GM21825 (cell line): ENCODE measurements around the gene TLE3.

Experiments
- ATAC-seq: cut with Tn5 transposase; IDR thresholded peaks from one replicate; pipeline ENCODE4 v1.9.1; 2021; ENCODE audit warnings: mild to moderate bottlenecking, moderate library complexity; ENCODE audit not compliant: unreplicated experiment

Gene TLE3

DNA sequence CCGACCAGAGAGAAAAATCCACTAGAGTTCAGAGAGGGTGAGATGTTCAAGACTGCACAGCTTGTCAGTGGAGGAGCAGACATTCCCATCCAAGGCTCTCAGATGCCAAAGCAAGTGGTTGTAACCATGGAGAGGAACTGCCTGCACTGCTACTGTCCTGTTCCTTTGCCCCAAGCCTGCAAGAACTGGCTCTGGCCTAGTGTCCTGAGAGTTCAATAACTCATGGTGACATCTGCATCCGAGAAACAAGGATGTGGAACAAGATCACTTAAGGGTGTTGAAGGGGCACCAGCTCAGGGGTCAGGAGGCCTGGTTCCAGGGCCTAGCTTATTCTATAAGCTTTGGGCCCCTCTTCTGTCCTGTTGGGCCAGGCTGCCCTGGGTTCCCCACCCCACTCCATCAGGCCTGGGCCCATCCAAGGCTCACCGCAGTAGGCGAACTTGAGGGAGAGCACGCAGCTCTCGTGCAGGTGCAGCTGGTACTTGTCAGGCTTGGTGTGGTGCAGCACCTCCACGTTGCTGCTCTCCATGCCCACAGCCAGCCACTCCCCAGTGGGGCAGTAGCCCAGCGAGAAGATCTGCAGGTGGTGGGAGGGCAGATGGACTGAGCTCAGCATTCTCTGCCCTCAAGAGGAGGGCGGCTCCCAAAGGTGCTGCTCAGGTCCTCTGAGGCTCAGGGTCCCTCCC is 45.6 kb downstream of the TLE3 start:
- ATAC-seq: no peak

DNA sequence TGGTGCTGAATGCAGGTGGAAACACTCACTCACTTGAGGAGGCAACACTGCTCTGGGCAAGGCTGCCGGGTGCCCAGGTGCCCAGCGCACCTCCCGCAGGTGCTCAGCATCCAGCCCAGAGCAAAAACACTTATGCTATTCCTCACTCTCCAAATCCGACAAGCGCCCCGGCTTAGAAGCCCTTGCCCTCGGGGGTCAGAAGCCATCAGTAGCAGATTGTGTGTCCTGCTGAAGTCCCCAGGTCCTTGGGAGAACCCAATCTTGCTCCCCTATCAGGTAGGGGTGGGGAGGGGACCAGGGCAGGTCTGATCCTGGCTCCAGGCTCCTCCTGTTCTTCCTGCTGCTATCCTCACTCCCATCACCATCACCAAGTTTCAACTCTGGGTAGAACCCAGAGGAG is 46.7 kb downstream of the TLE3 start:
- ATAC-seq: no peak

DNA sequence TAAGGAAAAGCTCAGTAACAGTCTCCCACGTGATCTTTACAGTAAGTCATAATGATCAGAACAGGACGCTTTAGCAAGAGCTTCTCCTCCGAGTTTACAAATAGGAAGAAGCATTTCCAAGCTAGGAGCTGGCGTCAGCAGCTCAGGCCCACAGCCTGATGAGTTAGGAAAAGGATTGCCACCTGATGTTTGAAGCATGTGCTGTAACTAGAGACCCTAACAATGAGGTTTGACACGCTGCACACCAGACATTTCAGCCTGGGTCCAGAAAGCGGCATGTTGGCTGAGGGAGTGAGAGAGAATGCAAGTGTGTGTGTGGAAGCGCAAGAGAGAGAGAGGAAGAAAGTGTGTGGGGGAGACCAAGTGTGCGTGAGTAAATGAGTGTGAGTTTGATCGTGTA is 47.3 kb downstream of the TLE3 start:
- ATAC-seq: no peak

DNA sequence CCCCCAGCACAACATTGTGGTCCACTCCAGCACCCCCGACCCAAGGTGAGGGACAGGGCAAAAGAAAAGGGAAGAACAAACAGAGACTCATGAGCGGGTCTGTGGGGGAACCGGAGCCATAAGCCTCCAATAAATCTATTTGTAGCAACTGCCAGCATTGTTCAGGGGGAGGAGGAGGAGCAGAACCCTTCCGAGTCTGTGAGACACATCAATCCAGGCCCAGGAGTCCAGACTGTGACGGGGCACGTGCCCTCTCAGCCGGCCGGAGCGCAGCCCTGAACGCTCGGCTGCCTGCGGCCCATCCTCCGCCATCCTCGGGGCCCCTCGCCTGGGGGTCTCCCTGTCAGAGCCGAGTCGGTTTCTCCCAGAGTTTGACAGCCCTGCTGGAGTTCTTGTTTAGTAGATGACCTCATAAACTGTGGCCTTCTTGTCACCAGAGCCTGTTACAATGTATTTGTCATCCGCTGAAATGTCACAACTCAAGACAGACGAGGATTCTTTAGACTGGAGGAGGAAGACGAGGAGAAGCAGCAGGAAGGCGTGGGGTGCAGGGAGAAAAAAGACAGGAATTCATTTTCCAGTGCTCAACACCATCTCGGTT is 47.9 kb downstream of the TLE3 start:
- ATAC-seq: no peak

DNA sequence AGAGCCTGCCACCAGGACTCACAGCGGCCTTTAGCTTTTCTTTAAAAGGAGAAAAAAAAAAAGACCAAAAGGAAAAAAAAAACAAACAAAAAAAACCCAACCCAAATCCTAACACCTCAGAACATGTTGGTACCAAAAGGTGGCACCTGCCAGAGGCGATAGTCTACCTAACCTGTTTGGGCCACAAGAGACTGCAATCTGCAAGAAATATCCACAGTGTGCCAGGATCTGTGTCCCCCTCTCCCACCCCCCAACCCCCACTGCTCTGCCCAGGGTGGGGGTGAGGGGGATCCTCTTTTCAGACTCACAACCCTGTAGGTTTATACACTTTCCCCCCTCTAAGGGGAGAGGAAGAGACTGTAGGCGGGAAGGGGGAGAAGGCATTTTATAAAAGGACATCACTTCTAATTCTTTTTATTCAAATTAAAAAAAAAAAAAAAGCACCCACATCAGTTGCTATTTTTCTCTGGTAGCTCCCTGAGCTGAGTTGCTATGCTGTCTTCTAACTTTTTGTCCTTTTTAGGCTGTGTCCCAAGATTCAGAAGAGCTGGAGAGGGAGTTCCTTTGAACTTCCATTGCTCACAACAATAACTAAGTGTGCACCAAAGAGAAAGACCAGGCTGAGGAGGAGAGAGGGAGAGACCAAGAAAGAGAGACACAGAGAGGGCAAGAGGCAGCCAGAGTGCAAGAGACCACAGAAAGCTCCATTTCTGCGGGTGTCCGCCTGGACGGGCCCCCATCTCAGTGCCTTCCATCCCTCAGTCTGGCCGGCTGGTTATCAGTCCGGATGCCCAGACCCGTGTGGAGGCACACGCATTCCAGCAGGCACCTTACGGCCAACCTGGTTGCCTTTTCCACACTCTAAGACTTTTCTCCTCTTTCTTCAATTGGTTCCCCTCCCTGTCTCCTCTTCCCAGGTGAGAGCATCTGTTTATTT is 48.9 kb downstream of the TLE3 start:
- ATAC-seq: no peak

DNA sequence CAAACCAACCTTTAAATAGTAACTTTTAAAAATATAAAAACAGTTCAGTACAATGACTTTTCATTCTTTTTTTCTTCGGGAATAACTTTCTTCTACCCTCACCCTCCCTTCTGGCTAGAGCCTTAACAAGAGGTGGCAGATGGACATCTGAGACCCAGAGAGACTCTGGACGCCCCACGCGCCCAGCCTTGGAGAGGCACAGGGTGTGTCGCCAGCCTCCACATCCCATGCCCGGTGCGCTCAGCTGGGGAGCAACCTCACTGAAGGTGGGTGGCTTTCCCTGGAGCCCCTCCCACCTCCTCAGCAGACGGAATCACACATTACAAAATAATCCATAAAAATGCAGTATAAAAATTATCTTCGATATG is 49.5 kb downstream of the TLE3 start:
- no peak for ATAC-seq

DNA sequence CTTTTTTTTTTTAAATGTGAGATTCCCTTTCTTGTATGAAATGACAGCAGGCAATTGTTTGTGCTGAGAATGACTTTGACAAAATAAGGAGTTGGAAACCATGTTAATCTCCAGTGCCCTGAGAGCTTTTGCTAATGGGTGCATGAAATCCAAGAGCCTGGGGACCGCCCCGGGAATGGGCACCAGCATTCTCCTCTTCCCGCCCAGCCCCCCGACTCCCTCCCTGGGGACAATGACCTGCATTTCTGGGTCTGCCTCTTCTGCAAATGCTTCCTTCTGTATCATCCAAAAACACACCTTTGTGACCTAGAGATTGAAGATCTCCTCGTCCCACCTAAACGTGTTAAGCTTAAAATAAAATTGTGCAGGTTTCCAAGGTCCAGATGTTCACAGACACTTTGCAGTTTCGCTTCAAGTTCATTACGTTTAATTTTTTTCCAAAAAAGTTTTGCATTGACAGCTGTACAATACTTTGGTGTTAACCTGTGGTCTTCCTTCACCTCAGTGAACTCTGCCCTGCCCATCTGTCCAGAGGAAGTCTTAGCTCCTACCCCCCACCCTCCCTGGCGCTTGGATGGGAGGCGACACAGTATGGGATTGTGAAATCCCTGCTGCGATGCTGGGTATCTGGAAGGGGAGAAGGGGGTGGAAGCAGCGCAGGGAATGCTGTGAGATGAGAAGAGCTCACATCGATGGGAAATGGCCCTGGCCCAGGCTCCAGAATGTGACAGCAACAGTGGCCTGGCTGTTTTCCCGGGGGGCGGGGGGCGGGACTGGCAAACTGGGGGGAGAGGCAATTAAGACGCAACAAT is 50.1 kb downstream of the TLE3 start:
- ATAC-seq: no peak

DNA sequence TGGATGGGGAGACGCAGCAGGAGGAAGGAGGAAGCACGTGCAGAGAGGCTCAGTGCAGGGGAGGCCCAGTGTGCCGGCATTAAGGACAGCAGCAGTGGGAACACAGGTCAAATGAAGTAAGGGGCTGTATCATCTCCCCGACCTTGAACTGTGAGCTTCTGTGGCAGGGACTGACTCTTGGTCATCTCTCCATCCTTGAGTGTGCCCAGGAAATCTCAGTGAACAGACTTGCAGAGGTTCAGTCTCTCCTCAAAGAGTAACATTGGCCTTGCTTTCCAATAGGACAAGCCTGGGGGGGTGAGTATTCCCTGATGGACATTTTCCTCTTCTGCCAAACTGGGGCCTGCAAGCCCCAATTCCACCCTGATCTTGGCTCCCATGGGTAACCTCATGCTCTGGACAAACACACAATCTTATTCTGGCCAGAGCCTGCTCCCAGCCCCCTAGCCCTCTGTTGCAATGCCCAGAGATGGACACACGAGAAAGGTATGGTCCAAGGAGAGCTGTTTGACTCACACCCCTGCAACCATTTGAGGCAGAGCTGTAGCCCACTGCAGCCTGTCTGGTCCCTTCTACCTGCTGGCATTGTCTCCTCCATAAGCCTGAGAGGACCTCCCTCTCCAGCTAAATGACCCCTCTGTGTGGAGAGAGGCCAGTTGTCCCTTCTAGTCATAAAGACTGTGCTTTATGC is 50.9 kb downstream of the TLE3 start:
- no peak for ATAC-seq

DNA sequence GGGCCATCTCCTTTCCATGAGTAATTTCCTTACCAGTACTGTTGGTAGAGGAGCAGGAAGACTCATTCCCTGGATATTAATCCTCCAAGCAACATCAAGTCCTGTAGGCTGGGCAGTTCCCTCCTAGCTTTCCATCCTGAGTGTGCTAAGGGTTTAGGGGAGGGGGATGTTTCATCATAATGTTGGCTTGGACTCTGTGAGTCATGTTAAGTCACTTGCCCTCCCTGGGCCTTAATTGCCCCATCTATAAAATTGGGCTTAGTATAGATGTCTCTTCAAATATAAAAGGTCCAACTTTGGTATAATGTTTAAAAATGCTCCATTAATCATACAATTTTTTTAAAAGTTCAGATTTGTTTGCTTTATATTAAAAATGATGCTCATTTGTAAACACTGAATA is 52.7 kb downstream of the TLE3 start:
- ATAC-seq: no peak

DNA sequence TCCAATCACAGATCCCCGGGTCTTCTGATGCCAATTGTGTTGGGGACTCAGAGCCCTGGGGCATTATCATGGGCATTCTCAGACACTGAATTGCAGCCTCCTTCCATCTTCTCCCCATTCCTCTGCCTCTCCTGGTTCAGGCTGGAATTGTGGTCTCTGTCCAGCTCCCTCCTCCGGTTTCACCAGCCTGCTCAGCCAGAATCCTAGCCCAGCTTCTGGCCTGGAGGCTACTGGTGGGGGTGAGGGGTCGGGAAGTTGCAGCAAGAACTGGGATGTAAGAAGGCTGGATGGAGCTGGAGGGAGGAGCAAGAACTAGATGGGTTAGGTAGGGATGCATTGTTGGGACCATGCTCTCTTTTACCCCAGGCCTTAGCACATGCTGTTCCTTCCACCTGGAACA is 53.5 kb downstream of the TLE3 start:
- no peak for ATAC-seq

DNA sequence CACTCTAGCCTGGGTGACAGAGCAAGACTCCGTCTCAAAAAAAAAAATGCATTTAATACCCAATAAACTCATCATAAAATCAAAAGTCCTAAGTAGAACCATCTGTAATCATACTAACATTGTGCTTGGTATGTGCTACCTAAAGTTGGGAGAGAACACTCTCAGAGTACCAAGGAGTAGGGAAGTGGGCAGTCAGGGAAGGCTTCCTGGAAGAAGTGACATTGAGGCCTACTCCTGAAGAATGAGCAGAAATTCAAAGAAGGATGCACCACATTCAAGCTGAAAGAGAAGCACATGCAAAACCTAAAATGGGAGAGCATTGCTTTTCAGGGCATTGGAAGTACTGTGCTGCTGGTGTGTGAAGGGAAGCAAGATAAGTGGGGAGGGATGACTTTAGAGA is 54.1 kb downstream of the TLE3 start:
- ATAC-seq: no peak

DNA sequence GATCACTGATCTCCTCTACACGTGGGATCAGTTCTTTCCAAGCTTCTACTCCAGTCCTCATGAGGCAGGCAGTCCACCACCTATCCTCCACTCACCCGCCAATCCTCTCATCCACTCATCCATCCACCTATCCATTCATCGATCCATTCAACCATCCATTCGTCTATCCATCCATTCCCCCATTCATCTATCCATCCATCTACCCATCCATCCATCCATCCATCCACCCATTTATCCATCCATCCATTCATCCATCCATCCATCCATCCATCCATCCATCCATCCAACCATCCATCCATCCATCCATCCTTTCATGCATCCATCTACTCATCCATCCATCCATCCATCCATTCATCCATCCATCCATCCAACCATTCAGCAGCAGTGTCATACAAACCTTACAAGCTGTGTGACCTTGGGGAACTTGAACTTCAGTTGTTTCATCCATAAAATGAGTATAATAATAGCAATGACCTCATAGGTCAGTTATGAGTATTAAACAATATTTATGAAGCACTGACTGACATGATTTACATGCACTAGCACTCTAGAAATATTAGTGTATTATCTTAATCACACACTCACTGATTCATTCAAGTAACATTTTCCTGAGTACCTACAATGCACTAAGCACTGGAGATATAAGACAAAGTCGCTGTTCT is 55.0 kb downstream of the TLE3 start:
- ATAC-seq: no peak

DNA sequence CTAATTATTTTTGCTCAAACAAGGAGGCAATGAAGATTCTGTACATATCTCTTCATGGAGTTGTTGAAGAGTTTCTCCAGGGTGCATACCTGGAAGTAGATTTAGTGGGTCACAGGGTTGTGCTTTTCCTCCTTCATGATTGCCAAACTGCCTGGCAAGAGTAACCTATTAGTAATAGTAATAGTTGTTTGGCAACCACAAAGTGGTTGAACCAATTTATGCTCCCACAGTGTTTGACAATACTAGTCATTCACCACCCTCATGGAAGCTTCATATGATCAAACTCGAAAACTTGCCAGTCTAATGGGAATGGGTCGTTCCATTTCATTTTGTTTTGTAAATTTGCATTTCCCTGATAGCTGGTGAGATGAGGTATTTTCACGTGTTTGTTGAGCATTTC is 57.8 kb downstream of the TLE3 start:
- no peak for ATAC-seq

DNA sequence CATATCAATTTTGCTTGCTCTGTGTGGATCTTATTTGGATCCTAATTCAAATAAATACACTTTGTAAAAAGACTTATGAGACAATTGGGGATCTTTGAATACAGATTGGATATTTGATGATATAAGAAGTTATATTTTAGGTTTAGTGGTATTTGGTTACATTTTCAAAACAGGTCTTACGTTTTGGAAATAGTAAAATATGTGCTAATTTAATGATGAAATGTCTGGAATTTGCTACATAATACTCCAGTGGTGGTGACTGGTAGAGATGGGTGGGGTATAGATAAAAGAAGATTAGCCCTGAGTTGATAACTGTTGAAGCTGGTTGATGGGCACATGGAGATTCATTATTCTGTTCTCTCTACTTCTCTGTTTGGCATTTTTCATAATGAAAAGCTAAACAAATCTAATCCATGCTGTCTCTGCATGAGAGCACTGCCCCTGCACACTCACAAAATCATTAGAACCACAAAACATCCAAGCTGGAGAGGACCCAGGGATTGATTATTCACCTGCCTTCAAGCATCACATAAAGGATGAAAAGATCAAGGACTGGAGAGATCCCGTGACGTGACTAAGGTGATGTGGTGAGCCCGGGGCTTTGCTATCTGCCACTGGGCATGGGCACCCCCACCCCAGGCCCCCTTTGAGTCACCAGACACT is 58.9 kb downstream of the TLE3 start:
- ATAC-seq: no peak

DNA sequence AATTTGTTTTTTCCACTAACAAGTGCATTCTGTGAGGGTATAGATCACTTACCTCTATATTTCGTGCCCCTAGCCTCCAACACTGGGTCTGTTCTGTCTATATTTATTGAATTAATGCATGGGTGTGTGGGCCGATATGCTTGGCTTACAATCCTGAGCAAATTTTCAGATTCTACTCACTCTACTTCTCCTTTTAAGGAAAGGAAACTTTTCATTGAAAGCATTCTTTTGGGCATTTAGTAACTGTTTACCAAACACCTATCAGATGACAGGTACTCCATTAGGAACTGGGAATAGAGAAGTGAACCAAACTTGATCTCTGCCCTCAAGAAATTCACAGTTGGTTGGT is 60.5 kb downstream of the TLE3 start:
- no peak for ATAC-seq

DNA sequence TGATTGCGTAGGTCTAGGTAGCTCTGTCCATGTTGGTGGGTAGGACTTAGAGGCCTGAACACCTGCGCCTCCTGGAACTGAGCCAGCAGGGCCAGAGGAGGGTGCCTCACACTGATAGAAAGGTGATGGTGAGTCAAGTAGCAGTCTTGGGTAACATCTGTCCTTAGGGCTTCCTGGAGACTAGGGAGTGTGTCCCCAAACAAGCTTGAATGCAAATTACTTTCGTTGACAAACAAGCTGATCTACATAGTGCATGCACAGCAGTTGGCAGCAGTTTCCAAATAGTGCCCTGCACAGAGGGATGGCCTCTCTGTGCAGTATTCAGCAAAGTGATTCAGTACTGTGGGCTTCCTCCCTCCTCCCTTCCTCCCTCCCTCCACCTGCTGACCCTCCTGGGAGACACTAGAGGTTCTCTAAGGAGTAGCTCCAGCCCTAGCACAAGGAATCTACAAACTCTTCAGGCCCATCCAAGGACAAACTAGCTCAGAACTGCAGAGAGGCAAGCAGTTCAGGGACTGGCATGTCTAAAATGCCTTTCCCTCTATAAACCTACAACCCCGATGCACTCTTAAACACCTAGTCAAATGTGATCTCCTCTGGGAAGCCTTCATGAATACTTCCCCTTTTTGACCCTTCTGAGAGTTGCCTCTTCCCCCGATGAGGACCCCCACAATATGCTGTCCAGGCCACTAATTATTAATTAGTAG is 61.0 kb downstream of the TLE3 start:
- peak; percentile 72 for ATAC-seq

DNA sequence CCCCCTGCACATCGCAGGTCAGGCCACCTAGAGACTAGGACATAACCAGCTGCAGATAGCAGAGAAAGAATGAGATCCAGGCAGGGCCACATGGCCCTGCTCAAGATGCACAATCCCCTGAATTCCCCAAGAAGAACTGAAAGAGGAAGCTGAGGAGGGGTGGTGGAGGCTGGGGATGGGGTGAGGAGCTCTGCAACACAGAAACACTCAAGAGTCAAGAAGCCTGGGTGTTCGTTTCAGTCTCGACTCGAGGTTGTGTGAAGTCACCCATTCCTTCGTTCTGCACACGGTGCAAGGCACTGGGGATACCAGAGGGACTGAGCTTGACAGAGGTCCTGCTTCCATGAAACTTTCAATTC is 62.0 kb downstream of the TLE3 start:
- peak; percentile 55 for ATAC-seq

DNA sequence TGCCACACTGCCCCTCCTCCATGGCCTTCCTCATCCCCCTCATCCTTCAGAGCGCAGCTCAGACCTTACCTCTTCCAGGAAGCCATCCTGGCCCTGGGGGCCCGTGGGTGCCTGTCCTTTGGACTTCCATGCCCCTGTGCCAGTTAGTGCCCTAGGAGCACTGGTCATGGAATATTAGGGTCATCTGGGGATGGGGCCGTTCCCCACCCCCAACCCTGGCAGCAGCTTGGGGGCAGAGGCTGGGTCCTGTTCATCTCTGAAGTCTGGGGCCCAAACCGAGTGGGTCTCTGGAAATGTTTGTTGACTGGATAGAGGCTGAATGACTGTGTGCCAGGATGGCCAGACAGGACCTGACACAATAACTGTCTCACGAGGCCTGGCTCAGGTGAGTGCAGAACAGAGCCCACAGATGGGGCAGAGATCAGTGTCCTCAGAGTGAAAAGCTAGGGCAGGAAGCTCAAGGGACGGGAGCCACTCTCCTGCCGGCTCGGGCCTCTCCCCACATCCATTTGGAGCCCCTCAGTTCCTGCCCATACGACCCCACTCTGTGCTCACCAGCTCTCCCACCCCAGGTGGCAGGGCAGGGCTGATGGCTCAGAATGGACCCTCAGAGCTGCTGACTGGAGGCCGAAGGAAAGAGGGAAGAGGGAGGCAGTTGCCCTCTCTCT is 62.5 kb downstream of the TLE3 start:
- ATAC-seq: no peak

DNA sequence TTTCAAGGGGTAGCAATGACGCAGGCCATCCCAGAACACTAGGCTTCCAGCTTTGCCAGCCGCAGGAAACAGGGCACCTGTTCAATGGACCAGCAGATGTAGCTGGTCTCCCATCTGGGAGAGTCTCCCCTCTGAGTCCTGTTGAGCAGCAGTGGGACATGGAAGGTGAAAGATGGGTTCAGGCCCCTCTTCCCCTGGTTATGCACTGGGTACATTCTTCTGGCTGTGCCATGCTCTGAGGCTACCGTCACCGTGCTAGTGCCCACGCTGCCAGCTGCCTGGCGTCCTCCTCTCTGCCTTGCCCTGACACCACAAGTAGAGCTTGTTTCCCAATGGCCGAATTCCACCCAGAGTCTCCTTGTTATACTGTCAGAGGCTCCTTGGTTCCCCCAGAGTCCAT is 63.1 kb downstream of the TLE3 start:
- no peak for ATAC-seq
